ENCODE results near the gene NFATC1.

- TF ChIP-seq CTCF (IDR thresholded peaks at IDR 0.05) (no peak), POLR2A (IDR thresholded peaks at IDR 0.05) (no peak), POLR2AphosphoS5 (IDR thresholded peaks at IDR 0.05) (no peak)
Observed at GRCh38 chr18:79472946-79473345, 77.2 kb downstream of the NFATC1 start.

Data from suprapubic skin (tissue), 4 donors.